H9 (cell line): ENCODE results near the gene GTF2IRD2. TPM values are rescaled to one million over a fixed set of nuclear protein-coding genes. Genes with fewer than 3 reads are reported as not detected.
"Not testable (repeated sequence)": the region's sequence is repeated elsewhere in the genome, so short reads cannot be mapped to it uniquely, and the experiment has no call there.

Experiments used
- DNase-seq: peaks from one replicate; pipeline ENCODE4 v3.0.0-alpha.2; 2017
- H2AFZ ChIP-seq: one replicate; pipeline ENCODE4 v1.6.1; 2013; ENCODE audit warnings: mild to moderate bottlenecking, low read length, control low read depth, moderate library complexity
- H2AK5ac ChIP-seq: 2 replicates; pipeline ENCODE4 v1.6.1; 2013; ENCODE audit warnings: low read length, control low read depth, mixed read lengths; ENCODE audit not compliant: insufficient read length
- H2BK120ac ChIP-seq: one replicate; pipeline ENCODE4 v1.6.1; 2013; ENCODE audit warnings: low read depth, mild to moderate bottlenecking, low read length, control low read depth, inconsistent platforms; ENCODE audit not compliant: poor library complexity, severe bottlenecking
- H2BK12ac ChIP-seq: 2 replicates; pipeline ENCODE4 v1.6.1; 2013; ENCODE audit warnings: low read length, control low read depth, mixed read lengths, low read depth; ENCODE audit not compliant: insufficient read length
- H2BK15ac ChIP-seq: 2 replicates; pipeline ENCODE4 v1.6.1; 2013; ENCODE audit warnings: low read depth, low read length, control low read depth
- H2BK20ac ChIP-seq: one replicate; pipeline ENCODE4 v1.6.1; 2013; ENCODE audit warnings: low read depth, mild to moderate bottlenecking, low read length, control low read depth, inconsistent platforms; ENCODE audit not compliant: poor library complexity, severe bottlenecking
- H2BK5ac ChIP-seq: 2 replicates; pipeline ENCODE4 v1.6.1; 2013; ENCODE audit warnings: low read length, control low read depth, mixed read lengths; ENCODE audit not compliant: insufficient read length
- H3K14ac ChIP-seq: 2 replicates; pipeline ENCODE4 v1.6.1; 2013; ENCODE audit warnings: low read length, control low read depth; ENCODE audit not compliant: insufficient read depth
- H3K18ac ChIP-seq: 2 replicates; pipeline ENCODE4 v1.6.1; 2013; ENCODE audit warnings: low read depth, mild to moderate bottlenecking, mixed read lengths, low read length, control low read depth; ENCODE audit not compliant: insufficient read length
- H3K23ac ChIP-seq: 2 replicates; pipeline ENCODE4 v1.6.1; 2013; ENCODE audit warnings: low read length, control low read depth, mixed read lengths, low read depth; ENCODE audit not compliant: insufficient read length
- H3K23me2 ChIP-seq: 2 replicates; pipeline ENCODE4 v1.6.1; 2013; ENCODE audit warnings: low read depth, mild to moderate bottlenecking, mixed read lengths, low read length, control low read depth; ENCODE audit not compliant: insufficient read length, poor library complexity, severe bottlenecking
- H3K27ac ChIP-seq: 2 replicates; pipeline ENCODE4 v1.5.1; 2013; ENCODE audit warnings: low read length, control low read depth, mixed read lengths, low read depth; ENCODE audit not compliant: insufficient read length
- H3K27me3 ChIP-seq: 2 replicates; pipeline ENCODE4 v1.6.1; 2013; ENCODE audit warnings: low read length, control low read depth, inconsistent platforms; ENCODE audit not compliant: insufficient read depth
- H3K4ac ChIP-seq: 2 replicates; pipeline ENCODE4 v1.6.1; 2013; ENCODE audit warnings: low read depth, mild to moderate bottlenecking, control low read depth, inconsistent platforms, low read length, moderate library complexity
- H3K4me1 ChIP-seq: 2 replicates; pipeline ENCODE4 v1.6.1; 2013; ENCODE audit warnings: low read length, control low read depth, inconsistent platforms; ENCODE audit not compliant: insufficient read depth
- H3K4me2 ChIP-seq: 2 replicates; pipeline ENCODE4 v1.6.1; 2013; ENCODE audit warnings: low read length, control low read depth, mixed read lengths; ENCODE audit not compliant: insufficient read length, insufficient read depth
- H3K56ac ChIP-seq: 2 replicates; pipeline ENCODE4 v1.6.1; 2013; ENCODE audit warnings: low read depth, mild to moderate bottlenecking, mixed read lengths, low read length, control low read depth; ENCODE audit not compliant: insufficient read length
- H3K79me1 ChIP-seq: 2 replicates; pipeline ENCODE4 v1.6.1; 2013; ENCODE audit warnings: low read depth, mild to moderate bottlenecking, moderate library complexity, low read length, control low read depth, inconsistent platforms; ENCODE audit not compliant: insufficient read depth, poor library complexity, severe bottlenecking
- H3K79me2 ChIP-seq: 2 replicates; pipeline ENCODE4 v1.6.1; 2013; ENCODE audit warnings: low read length, control low read depth, inconsistent platforms; ENCODE audit not compliant: insufficient read depth
- H3K9ac ChIP-seq: 2 replicates; pipeline ENCODE4 v1.6.1; 2013; ENCODE audit warnings: low read length, control low read depth, mixed read lengths; ENCODE audit not compliant: insufficient read length; ENCODE audit errors: extremely low read depth
- H3K9me3 ChIP-seq: one replicate; pipeline ENCODE4 v1.6.1; 2013; ENCODE audit warnings: low read depth, low read length, inconsistent platforms; ENCODE audit not compliant: control insufficient read depth
- H3T11ph ChIP-seq: one replicate; pipeline ENCODE4 v1.6.1; 2013; ENCODE audit warnings: mild to moderate bottlenecking, low read length, control low read depth, inconsistent platforms
- H4K20me1 ChIP-seq: one replicate; pipeline ENCODE4 v1.6.1; 2013; ENCODE audit not compliant: control insufficient read depth, insufficient read length, insufficient read depth
- H4K5ac ChIP-seq: 2 replicates; pipeline ENCODE4 v1.6.1; 2013; ENCODE audit warnings: low read depth, mild to moderate bottlenecking, mixed read lengths, low read length, control low read depth; ENCODE audit not compliant: insufficient read length
- H4K8ac ChIP-seq: replicated peaks from 2 replicates; pipeline ENCODE4 v1.6.1; 2013; ENCODE audit warnings: low read length, control low read depth, mixed read lengths, low read depth; ENCODE audit not compliant: insufficient read length
- H4K91ac ChIP-seq: 2 replicates; pipeline ENCODE4 v1.6.1; 2013; ENCODE audit warnings: low read depth, mild to moderate bottlenecking, moderate library complexity, mixed read lengths, low read length, control low read depth; ENCODE audit not compliant: insufficient read length
- H3K27ac Mint-ChIP-seq, 3 experiments: 2 replicates in 2 of 3; 3 replicates in 1 of 3; pipeline ENCODE4 v1.8.0; 2020 to 2021; ENCODE audit warnings: mixed read lengths in 3 of 3, mild to moderate bottlenecking in 1 of 3, moderate library complexity in 1 of 3
- H3K27me3 Mint-ChIP-seq: 2 replicates; pipeline ENCODE4 v1.8.0; 2021; ENCODE audit warnings: low read depth, mild to moderate bottlenecking, moderate library complexity, mixed read lengths
- H3K36me3 Mint-ChIP-seq, 3 experiments: 2 replicates in 2 of 3; 3 replicates in 1 of 3; pipeline ENCODE4 v1.8.0; 2020 to 2021; ENCODE audit warnings: low read depth in 3 of 3, mixed read lengths in 3 of 3; ENCODE audit not compliant: insufficient read depth in 1 of 3
- H3K4me1 Mint-ChIP-seq, 2 experiments: 2 replicates each; pipeline ENCODE4 v1.8.0; 2020; ENCODE audit warnings: mixed read lengths in 2 of 2
- H3K4me3 Mint-ChIP-seq, 2 experiments: 2 replicates in 1 of 2; 3 replicates in 1 of 2; pipeline ENCODE4 v1.8.0; 2020 to 2021; ENCODE audit warnings: mild to moderate bottlenecking in 2 of 2, mixed read lengths in 2 of 2, moderate library complexity in 1 of 2
- H3K9me3 Mint-ChIP-seq, 2 experiments: 2 replicates in 1 of 2; 3 replicates in 1 of 2; pipeline ENCODE4 v1.8.0; 2020; ENCODE audit warnings: mild to moderate bottlenecking in 2 of 2, mixed read lengths in 2 of 2, moderate library complexity in 1 of 2
- WGBS: extraction: QIAGEN DNeasy Blood & Tissue Kit; methylation state at CpG from one replicate; pipeline ENCODE4 v1.1.7; 2013; ENCODE audit warnings: missing lambda C conversion rate, low lambda C conversion rate, mixed read lengths; ENCODE audit not compliant: insufficient read length; ENCODE audit errors: extremely low coverage; 5-methylcytosine and 5-hydroxymethylcytosine counted together
- total RNA-seq: library from RNA; stranded (reverse); gene quantifications from 2 replicates; pipeline ENCODE4 v1.2.1, GENCODE V29; 2021

The GTF2IRD2 gene
- total RNA-seq, 1 experiment from 2014 or later, result 9.1 TPM

GRCh38 chr7:74797848-74798622 lies 53.4 kb downstream of the GTF2IRD2 start:
- H4K20me1 ChIP-seq, H3K23me2 ChIP-seq, H3T11ph ChIP-seq, H3K4me3 Mint-ChIP-seq, H3K9me3 Mint-ChIP-seq, H4K8ac ChIP-seq, H3K27ac ChIP-seq, H3K4ac ChIP-seq, H4K91ac ChIP-seq, H4K5ac ChIP-seq, H2BK120ac ChIP-seq, H3K14ac ChIP-seq, H3K4me2 ChIP-seq, H3K4me1 Mint-ChIP-seq, H3K18ac ChIP-seq, H3K9me3 ChIP-seq, H2BK12ac ChIP-seq, H3K23ac ChIP-seq, H3K4me1 ChIP-seq, H2AK5ac ChIP-seq, H3K79me1 ChIP-seq, H2BK20ac ChIP-seq, H2AFZ ChIP-seq, H3K9ac ChIP-seq, H3K27ac Mint-ChIP-seq, H3K27me3 Mint-ChIP-seq, H2BK5ac ChIP-seq, H3K27me3 ChIP-seq, DNase-seq, H3K79me2 ChIP-seq, H2BK15ac ChIP-seq, H3K56ac ChIP-seq, H3K36me3 Mint-ChIP-seq: not testable (repeated sequence)
- WGBS, result no CpG with 5 or more reads among the region's 27 CpGs

GRCh38 chr7:74789200-74789736 lies 62.1 kb downstream of the GTF2IRD2 start:
- H4K8ac ChIP-seq, H2BK120ac ChIP-seq, H3K4ac ChIP-seq, H4K91ac ChIP-seq, H3K4me2 ChIP-seq, H3K79me2 ChIP-seq, H3K4me1 Mint-ChIP-seq, H2BK20ac ChIP-seq, H4K5ac ChIP-seq, H2AK5ac ChIP-seq, H3K27ac ChIP-seq, H3K9me3 Mint-ChIP-seq, H3K9me3 ChIP-seq, H3T11ph ChIP-seq, H3K36me3 Mint-ChIP-seq, DNase-seq, H2AFZ ChIP-seq, H3K23ac ChIP-seq, H3K27ac Mint-ChIP-seq, H3K4me3 Mint-ChIP-seq, H3K18ac ChIP-seq, H3K23me2 ChIP-seq, H3K79me1 ChIP-seq, H3K27me3 Mint-ChIP-seq, H3K27me3 ChIP-seq, H3K9ac ChIP-seq, H3K4me1 ChIP-seq, H3K14ac ChIP-seq, H2BK12ac ChIP-seq, H3K56ac ChIP-seq, H4K20me1 ChIP-seq, H2BK15ac ChIP-seq, H2BK5ac ChIP-seq: not testable (repeated sequence)
- WGBS, result no CpG with 5 or more reads among the region's 24 CpGs
